ENCODE measurements around the gene FAR2. TPM values are rescaled to one million over a fixed set of nuclear protein-coding genes. Genes with fewer than 3 reads are reported as not detected.

Gene FAR2
- total and polyA plus RNA-seq, 2 donors: 8.3 to 18.6 TPM

Other genes with a start within 250 kb of the FAR2 start
- 93.9 TPM for gene ERGIC2, start 231.9 kb downstream of the FAR2 start, total RNA-seq
- gene ERGIC2, start 231.9 kb downstream of the FAR2 start, polyA plus RNA-seq: 54.5 TPM